Measurements from ENCODE around the gene SCFD2. TPM values are rescaled to one million over a fixed set of nuclear protein-coding genes. Genes with fewer than 3 reads are reported as not detected.

SCFD2 gene
- total RNA-seq, 1 donor, result 24.2 TPM

DNA sequence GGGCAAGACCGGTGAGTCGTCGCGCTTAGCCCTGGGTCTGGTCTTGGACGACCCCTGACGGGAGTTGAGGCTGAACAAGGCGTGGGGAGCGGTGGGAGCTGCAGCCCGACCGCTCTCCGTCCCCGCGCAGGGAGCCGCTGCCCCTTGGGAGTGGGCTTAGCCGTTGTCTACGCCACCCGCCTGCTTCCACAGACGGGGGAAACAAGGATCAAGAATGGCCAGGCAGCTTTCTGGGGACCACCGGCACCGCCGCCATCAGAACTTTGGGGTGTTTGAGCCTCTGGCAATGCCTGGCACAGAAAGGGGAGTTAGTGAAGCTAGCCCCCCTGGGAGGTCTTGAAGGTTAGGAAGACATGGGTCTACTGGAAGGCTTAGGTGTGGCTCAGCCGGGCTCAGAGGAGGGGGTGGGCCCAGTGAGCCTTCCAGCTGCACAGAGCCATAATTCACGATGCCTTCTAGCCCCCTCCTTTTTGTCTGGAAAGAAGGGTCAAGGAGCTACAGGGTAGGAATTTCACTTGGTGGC is 503.2 kb downstream of the SCFD2 start:
- Histone ChIP-seq H3K4me1 (ENCODE audit: insufficient read depth, low read length) (peaks cover 10% of the 10 kb centered on the region), H3K27me3 (ENCODE audit: insufficient read depth, low read length) (peaks cover 28% of the 10 kb centered on the region), H2AFZ (ENCODE audit: low read length) (peak overlapping the region; percentile 53), H4K20me1 (ENCODE audit: insufficient read depth, low read length) (no peaks in the 10 kb centered on the region), H3K4me3 (ENCODE audit: insufficient read depth, low read length) (peak overlapping the region; percentile 73), H3K79me2 (ENCODE audit: insufficient read depth, low read length) (no peaks in the 10 kb centered on the region), H3K36me3 (ENCODE audit: insufficient read depth, low read length) (no peaks in the 10 kb centered on the region), H3K9me3 (ENCODE audit: low read depth, low read length) (peaks cover 6% of the 10 kb centered on the region), H3K4me2 (ENCODE audit: insufficient read depth, low read length) (peak overlapping the region; percentile 86), H3K27ac (ENCODE audit: low read depth, low read length) (no peak overlapping the region)
- DNase-seq (ENCODE audit: insufficient read length, low spot score, missing footprints), result no peak
- TF ChIP-seq, protein P1, sequence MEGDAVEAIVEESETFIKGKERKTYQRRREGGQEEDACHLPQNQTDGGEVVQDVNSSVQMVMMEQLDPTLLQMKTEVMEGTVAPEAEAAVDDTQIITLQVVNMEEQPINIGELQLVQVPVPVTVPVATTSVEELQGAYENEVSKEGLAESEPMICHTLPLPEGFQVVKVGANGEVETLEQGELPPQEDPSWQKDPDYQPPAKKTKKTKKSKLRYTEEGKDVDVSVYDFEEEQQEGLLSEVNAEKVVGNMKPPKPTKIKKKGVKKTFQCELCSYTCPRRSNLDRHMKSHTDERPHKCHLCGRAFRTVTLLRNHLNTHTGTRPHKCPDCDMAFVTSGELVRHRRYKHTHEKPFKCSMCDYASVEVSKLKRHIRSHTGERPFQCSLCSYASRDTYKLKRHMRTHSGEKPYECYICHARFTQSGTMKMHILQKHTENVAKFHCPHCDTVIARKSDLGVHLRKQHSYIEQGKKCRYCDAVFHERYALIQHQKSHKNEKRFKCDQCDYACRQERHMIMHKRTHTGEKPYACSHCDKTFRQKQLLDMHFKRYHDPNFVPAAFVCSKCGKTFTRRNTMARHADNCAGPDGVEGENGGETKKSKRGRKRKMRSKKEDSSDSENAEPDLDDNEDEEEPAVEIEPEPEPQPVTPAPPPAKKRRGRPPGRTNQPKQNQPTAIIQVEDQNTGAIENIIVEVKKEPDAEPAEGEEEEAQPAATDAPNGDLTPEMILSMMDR (IDR thresholded peaks at IDR 0.05; ENCODE audit: extremely low read depth, low read depth, low read length), result no peak

DNA sequence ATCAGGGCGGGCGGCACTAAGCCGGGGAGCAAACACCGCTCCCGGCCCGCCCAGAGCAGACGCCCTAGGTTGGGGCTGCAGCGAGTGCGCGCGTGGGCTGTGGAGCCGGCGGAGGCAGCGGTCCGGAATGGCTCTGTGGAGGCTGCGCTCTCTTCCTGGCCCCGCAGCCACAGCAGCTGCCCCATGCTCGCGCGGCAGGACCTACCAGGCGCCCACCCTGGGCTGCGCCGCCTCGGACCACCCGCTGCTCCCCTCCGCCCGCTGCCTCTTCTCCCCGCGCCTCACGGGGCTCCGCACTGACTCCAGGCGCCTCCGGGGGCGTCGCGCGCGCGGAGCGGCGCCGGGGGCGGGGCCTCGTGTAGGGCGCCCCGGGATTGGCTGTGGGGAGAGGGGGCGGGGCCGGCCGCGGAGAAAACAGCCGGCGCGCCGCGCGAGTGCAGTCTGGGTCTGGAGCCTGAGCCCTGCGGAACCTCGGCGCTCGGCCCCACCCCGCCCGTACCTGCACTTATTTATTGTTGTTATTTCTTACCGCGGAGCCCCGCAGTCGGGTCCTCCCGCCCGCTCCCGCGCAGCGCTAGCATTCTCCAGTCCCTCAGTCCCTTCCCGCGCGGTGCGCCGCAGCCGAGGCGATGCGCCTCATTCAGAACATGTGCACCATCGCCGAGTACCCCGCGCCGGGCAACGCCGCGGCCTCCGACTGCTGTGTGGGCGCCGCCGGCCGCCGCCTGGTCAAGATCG is 503.8 kb downstream of the SCFD2 start, which contains the start of gene RASL11B:
RASL11B (plus strand) TSS at position 439 of the 738 bp plus-strand sequence; CDS start at position 630, 191 bp downstream.
- Histone ChIP-seq H3K4me3 (ENCODE audit: insufficient read depth, low read length) (peak within 1 kb of the TSS; percentile 73), H3K9me3 (ENCODE audit: low read depth, low read length) (peaks cover 6% of the 10 kb centered on the region), H3K27me3 (ENCODE audit: insufficient read depth, low read length) (peaks cover 28% of the 10 kb centered on the region), H3K4me1 (ENCODE audit: insufficient read depth, low read length) (peaks cover 10% of the 10 kb centered on the region), H4K20me1 (ENCODE audit: insufficient read depth, low read length) (no peaks in the 10 kb centered on the region), H2AFZ (ENCODE audit: low read length) (peak within 1 kb of the TSS; percentile 67), H3K36me3 (ENCODE audit: insufficient read depth, low read length) (no peaks in the 10 kb centered on the region), H3K4me2 (ENCODE audit: insufficient read depth, low read length) (peak within 1 kb of the TSS; percentile 86), H3K79me2 (ENCODE audit: insufficient read depth, low read length) (no peaks in the 10 kb centered on the region), H3K27ac (ENCODE audit: low read depth, low read length) (no peak within 1 kb of the TSS)
- TF ChIP-seq, protein P1 (IDR thresholded peaks at IDR 0.05; ENCODE audit: extremely low read depth, low read depth, low read length), result no peak
- peak; percentile 99 for DNase-seq (ENCODE audit: insufficient read length, low spot score, missing footprints)

DNA sequence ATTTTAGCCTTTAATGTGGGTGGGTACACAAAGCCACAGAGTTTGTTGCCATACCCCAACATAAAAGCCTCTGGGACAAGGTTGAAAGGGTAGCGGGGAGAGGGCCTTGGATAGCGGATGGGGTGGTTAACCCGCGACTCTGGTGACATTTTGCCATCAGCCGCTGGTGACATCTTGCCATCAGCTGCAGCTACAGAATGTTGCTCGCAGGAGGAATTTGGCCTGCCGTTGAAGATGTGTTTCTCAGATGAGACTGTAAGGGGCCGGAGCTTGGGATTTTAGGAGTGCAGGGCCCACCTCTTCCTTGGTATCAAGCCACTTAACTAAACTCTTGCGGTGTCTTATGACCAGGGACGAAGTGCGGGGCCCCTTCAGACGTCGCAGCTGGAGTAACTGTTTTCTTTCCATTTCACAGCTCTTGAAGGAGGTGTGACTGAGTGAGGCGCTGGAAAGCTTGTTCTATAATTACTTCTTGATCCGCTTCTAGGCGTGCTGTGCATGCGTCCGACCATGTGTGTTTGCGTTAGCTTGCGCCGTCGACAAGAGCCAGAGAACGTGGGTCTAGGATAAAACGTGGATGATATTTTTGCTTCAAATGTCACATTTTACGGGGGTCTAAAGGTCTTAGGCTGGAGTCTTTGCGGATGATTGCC is 504.6 kb downstream of the SCFD2 start:
- Histone ChIP-seq H3K27ac (ENCODE audit: low read depth, low read length) (no peak overlapping the region), H3K9me3 (ENCODE audit: low read depth, low read length) (peaks cover 6% of the 10 kb centered on the region), H3K4me1 (ENCODE audit: insufficient read depth, low read length) (peaks cover 10% of the 10 kb centered on the region), H3K4me2 (ENCODE audit: insufficient read depth, low read length) (peak overlapping the region; percentile 86), H3K4me3 (ENCODE audit: insufficient read depth, low read length) (peak overlapping the region; percentile 73), H3K79me2 (ENCODE audit: insufficient read depth, low read length) (no peaks in the 10 kb centered on the region), H4K20me1 (ENCODE audit: insufficient read depth, low read length) (no peaks in the 10 kb centered on the region), H2AFZ (ENCODE audit: low read length) (peak overlapping the region; percentile 67), H3K36me3 (ENCODE audit: insufficient read depth, low read length) (no peaks in the 10 kb centered on the region), H3K27me3 (ENCODE audit: insufficient read depth, low read length) (peaks cover 28% of the 10 kb centered on the region)
- DNase-seq (ENCODE audit: insufficient read length, low spot score, missing footprints), result no peak
- TF ChIP-seq, protein P1 (IDR thresholded peaks at IDR 0.05; ENCODE audit: extremely low read depth, low read depth, low read length), result no peak

DNA sequence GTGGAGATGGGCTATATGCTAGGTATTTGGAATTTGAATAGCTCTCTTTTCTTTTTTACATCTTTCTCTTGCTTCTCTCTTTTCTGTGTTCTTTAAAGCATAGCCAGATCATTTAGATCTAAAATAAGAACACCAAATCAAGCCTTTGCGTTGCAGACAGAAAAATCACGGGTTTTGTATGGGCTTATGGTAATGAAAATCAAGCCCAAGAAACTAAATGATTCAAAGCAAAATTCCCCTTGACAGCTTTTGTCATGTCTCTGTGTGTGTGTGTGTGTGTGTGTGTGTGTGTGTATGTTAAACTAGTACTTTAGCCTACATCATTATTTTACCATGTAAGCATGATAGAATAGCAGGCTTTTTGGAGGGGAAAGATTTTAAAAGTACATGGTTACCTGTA is 505.5 kb downstream of the SCFD2 start:
- H4K20me1 ChIP-seq (ENCODE audit: insufficient read depth, low read length), result no peaks in the 10 kb centered on the region
- H3K27ac ChIP-seq (ENCODE audit: low read depth, low read length), result no peak overlapping the region
- H3K9me3 ChIP-seq (ENCODE audit: low read depth, low read length), result peaks cover 6% of the 10 kb centered on the region
- H3K79me2 ChIP-seq (ENCODE audit: insufficient read depth, low read length), result no peaks in the 10 kb centered on the region
- no peak overlapping the region for H3K4me3 ChIP-seq (ENCODE audit: insufficient read depth, low read length)
- no peaks in the 10 kb centered on the region for H3K36me3 ChIP-seq (ENCODE audit: insufficient read depth, low read length)
- no peak overlapping the region for H2AFZ ChIP-seq (ENCODE audit: low read length)
- TF ChIP-seq, protein P1 (IDR thresholded peaks at IDR 0.05; ENCODE audit: extremely low read depth, low read depth, low read length), result no peak
- H3K4me2 ChIP-seq (ENCODE audit: insufficient read depth, low read length), result no peak overlapping the region
- DNase-seq (ENCODE audit: insufficient read length, low spot score, missing footprints), result no peak
- peaks cover 28% of the 10 kb centered on the region for H3K27me3 ChIP-seq (ENCODE audit: insufficient read depth, low read length)
- peaks cover 10% of the 10 kb centered on the region for H3K4me1 ChIP-seq (ENCODE audit: insufficient read depth, low read length)

All from osteoblast (primary cell).